Endothelial cell (in vitro differentiated cells): ENCODE measurements around the gene METTL16. TPM values are rescaled to one million over a fixed set of nuclear protein-coding genes. Genes with fewer than 3 reads are reported as not detected.

Experiments
- DNase-seq: peaks from one replicate; pipeline ENCODE4 v3.0.0; 2021; ENCODE audit warnings: low spot score
- H3K27ac Mint-ChIP-seq: one replicate; pipeline ENCODE4 v1.8.0; 2021; ENCODE audit warnings: mixed read lengths, inconsistent platforms; ENCODE audit not compliant: unreplicated experiment
- H3K27me3 Mint-ChIP-seq: one replicate; pipeline ENCODE4 v1.8.0; 2021; ENCODE audit warnings: mild to moderate bottlenecking, moderate library complexity, mixed read lengths, inconsistent platforms; ENCODE audit not compliant: unreplicated experiment
- H3K36me3 Mint-ChIP-seq: one replicate; pipeline ENCODE4 v1.8.0; 2021; ENCODE audit warnings: mild to moderate bottlenecking, low read depth, mixed read lengths, inconsistent platforms; ENCODE audit not compliant: unreplicated experiment
- H3K4me1 Mint-ChIP-seq: one replicate; pipeline ENCODE4 v1.8.0; 2021; ENCODE audit warnings: mild to moderate bottlenecking, mixed read lengths, inconsistent platforms; ENCODE audit not compliant: unreplicated experiment
- H3K4me3 Mint-ChIP-seq: one replicate; pipeline ENCODE4 v1.8.0; 2021; ENCODE audit warnings: mild to moderate bottlenecking, mixed read lengths, inconsistent platforms; ENCODE audit not compliant: unreplicated experiment
- H3K9me3 Mint-ChIP-seq: one replicate; pipeline ENCODE4 v1.8.0; 2021; ENCODE audit warnings: mixed read lengths, inconsistent platforms; ENCODE audit not compliant: unreplicated experiment
- CTCF ChIP-seq: fragments of 200-600 bp; sonication (generic); IDR thresholded peaks from one replicate; pipeline ENCODE4 v1.5.0; 2021; ENCODE audit warnings: antibody characterized with exemption; ENCODE audit not compliant: unreplicated experiment
- total RNA-seq: library from RNA; stranded (reverse); fragmentation: NEBNext Ultra II Directional; extraction: Animal tissue kit (Norgen Biotek cat#: 25700); gene quantifications from one replicate; pipeline ENCODE4 v1.2.1, GENCODE V29; 2021; ENCODE audit not compliant: unreplicated experiment

The METTL16 gene
- total RNA-seq, 1 donor from 2014 or later, result 24.9 TPM

GRCh38 chr17:2396568-2397246 lies 115.0 kb downstream of the METTL16 start:
- Mint-ChIP-seq H3K4me3 (no peak overlapping the region), H3K36me3 (peaks cover 11% of the 10 kb centered on the region), H3K27me3 (peaks cover 33% of the 10 kb centered on the region), H3K9me3 (no peaks in the 10 kb centered on the region), H3K27ac (peak overlapping the region; percentile 83), H3K4me1 (peaks cover 34% of the 10 kb centered on the region)
- DNase-seq, result peak; percentile 80
- TF ChIP-seq CTCF, result no peak

GRCh38 chr17:2396192-2396567 lies 115.5 kb downstream of the METTL16 start:
- Mint-ChIP-seq H3K4me3 (peak overlapping the region; percentile 89), H3K9me3 (no peaks in the 10 kb centered on the region), H3K4me1 (peaks cover 38% of the 10 kb centered on the region), H3K27me3 (peaks cover 34% of the 10 kb centered on the region), H3K36me3 (peaks cover 14% of the 10 kb centered on the region), H3K27ac (peak overlapping the region; percentile 93)
- DNase-seq, result no peak
- no peak for TF ChIP-seq CTCF

- no peak for DNase-seq
- peak overlapping the region; percentile 93 for H3K27ac Mint-ChIP-seq
- no peaks in the 10 kb centered on the region for H3K9me3 Mint-ChIP-seq
- peaks cover 38% of the 10 kb centered on the region for H3K4me1 Mint-ChIP-seq
- H3K27me3 Mint-ChIP-seq, result peaks cover 36% of the 10 kb centered on the region
- H3K4me3 Mint-ChIP-seq, result peak overlapping the region; percentile 89
- peaks cover 14% of the 10 kb centered on the region for H3K36me3 Mint-ChIP-seq
- TF ChIP-seq CTCF, result no peak
These were observed 116.2 kb downstream of the METTL16 start for GRCh38 chr17:2395258-2396181.

- TF ChIP-seq CTCF, result no peak
- Mint-ChIP-seq H3K9me3 (no peaks in the 10 kb centered on the region), H3K36me3 (peaks cover 14% of the 10 kb centered on the region), H3K4me1 (peaks cover 38% of the 10 kb centered on the region), H3K4me3 (no peak overlapping the region), H3K27ac (peak overlapping the region; percentile 89), H3K27me3 (peaks cover 40% of the 10 kb centered on the region)
- DNase-seq, result no peak
These were observed 116.9 kb downstream of the METTL16 start for GRCh38 chr17:2394775-2395201.
